Measurements from ENCODE around the gene GPBP1.
"Not testable (repeated sequence)": the region's sequence is repeated elsewhere in the genome, so short reads cannot be mapped to it uniquely, and the experiment has no call there.

Gene GPBP1

DNA sequence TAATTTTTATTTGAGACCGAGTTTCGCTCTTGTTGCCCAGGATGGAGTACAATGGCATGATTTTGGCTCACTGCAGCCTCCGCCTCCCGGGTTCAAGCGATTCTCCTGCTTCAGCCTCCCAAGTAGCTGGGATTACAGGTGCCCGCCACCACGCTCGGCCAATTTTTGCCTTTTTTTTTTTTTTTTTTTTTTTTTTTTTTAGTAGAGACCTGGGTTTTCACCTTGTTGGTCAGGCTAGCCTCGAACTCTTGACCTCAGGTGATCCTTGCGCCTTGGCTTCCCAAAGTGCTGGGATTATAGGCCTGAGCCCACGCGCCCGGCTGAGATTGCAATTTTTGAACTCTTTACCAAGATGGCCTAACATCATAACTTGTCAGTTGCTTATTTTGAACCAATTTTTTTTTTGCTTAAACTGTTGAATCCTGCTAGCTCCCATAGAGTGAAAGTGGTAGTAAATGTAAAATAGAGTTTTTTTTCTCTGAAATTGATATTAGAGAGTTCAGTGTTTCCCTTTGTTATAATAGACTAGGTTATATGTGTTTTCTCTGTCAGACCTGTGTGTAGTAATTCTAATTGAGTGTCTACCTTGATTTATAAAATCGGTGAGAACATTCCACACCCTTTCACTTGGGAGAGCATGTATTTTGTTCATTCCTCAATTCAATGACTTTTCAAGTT lies 3.8 kb downstream of the GPBP1 start:
- no peak for DNase-seq

DNA sequence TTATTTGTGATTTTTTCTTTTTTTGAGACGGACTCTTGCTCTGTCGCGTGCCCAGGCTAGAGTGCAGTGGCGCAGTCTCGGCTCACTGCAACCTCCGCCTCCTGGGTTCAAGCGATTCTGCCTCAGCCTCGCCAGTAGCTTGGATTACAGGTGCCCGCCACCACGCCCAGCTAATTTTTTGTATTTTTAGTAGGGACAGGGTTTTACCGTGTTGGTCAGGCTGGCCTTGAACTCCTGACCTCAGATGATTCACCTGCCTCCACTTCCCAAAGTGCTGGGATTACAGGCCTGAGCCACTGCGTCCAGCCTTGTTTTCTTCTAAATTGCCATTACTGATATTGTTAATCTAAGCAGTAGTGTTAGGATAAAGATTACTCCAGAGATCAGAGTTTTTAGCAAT lies 4.4 kb downstream of the GPBP1 start:
- DNase-seq: not testable (repeated sequence)

DNA sequence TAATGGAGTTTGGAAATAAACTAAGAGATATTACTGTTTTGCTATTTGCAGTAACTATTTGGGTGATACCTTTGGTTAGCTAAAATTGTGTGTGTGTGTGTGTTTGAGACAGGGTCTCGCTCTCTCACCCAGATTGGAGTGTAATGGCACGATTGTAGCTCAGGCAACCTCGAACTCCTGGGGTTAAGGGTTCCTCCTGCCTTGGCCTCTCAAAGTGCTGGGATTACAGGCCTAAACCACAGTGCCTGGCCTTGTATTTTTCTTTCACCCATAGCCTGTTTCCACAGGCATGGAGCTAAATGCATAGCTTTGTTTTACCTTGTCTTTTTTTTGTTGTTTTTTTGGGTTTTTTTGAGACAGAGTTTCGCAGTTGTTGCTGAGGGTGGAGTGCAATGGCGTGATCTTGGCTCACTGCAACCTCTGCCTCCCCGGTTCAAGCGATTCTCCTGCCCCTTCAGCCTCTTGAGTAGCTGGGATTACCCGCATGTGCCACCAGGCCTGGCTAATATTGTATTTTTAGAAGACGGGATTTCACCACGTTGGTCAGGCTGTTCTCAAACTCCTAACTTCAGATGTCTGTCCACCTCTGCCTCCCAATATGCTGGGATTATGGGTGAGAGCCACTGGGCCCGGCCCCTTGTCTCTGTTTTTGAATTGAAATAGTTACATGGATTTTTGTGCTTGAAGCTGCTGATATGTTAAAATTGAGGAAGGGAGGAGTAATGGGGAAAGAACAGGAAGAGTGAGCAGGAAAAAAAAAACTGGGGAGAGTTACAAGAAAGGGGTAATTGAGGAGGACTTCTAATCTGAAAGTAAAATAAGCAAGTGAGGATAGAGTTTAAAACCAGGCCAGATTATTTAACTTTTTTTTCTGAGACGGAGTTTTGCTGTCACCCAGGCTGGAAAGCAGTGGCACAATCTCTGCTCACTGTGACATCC lies 5.7 kb downstream of the GPBP1 start:
- DNase-seq: peak; percentile 39

DNA sequence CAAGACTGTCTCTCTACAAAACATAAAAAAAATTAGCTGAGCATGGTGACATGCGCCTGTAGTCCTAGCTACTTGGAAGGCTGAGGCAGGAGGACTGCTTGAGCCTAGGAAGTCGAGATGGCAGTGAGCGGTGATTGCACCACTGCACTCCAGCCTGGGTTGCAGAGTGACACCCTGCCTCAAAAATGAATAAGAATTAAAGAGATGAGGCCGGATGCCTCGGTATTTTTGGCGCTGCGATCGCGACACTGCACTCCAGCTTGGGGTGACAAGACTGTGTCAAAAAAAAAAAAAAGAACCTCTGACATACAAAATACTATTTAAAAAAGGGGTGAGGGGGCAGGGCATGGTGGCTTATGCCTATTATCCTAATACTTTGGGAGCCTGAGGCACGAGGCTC lies 7.3 kb downstream of the GPBP1 start:
- no peak for DNase-seq

DNA sequence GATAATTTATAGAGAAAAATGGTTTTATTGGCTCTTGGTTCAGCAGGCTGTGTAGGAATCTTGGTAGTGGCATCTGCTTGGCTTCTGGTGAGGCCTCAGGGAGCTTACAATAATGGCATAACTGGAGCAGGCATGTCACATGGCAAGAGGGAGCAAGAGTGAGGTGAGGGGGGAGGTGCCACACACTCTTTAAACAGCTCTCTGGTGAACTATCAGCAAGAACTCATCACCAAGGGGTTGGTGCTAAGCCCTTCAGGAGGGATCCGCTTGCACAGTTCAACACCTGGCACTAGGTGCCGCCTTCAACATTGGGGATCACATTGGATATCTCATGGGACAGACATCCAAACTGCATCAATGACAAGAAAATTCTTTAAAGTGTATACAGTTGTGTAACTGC lies 10.5 kb downstream of the GPBP1 start:
- DNase-seq: no peak

DNA sequence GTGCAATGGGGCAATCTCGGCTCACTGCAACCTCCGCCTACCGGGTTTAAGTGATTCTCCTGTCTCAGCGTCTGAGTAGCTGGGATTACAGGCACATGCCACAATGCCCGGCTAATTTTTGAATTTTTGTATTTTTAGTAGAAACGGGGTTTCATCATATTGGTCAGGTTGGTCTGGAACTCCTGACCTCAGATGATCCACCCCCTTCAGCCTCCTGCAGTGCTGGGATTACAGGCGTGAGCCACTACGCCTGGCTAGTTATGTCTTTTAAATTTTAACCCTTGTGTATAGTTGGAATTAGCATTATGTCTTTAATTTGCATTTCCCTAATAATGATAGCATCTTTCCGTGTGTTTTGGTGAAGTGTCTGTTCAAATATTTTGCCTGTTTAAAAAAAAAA lies 11.5 kb downstream of the GPBP1 start:
- no peak for DNase-seq

DNA sequence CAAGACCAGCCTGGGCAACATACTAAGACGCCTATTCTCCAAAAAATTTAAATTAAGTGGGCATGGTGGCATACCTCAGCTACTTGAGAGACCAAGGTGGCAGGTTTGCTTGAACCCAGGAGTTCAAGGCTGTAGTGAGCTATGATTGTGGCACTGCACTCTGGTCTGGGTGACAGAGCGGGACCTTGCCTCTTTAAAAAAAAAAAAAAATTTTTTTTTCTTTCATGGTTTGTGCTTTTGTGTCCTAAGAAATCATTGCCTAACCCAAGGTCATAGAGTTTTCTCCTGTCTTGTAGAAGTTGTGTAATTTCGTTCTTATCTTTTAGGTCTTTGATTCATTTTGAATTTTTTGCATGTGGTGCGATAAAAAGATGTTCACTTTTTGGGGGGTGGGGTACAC lies 12.3 kb downstream of the GPBP1 start:
- DNase-seq: no peak

DNA sequence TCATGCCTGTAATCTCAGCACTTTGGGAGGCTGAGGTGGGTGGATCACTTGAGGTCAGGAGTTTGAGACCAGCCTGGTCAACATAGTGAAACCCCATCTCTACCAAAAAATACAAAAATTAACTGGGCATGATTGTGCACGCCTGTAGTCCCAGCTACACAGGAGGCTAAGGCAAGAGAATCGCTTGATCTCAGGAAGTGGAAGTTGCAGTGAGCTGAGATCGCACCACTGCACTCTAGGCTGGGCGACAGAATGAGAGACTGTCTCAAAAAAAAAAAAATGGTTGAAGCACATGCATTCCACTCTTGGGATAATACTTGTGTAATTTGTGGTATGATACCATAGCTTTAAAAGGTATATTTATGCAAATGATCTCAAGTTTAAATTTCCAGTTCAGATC lies 14.1 kb downstream of the GPBP1 start:
- DNase-seq: not testable (repeated sequence)

DNA sequence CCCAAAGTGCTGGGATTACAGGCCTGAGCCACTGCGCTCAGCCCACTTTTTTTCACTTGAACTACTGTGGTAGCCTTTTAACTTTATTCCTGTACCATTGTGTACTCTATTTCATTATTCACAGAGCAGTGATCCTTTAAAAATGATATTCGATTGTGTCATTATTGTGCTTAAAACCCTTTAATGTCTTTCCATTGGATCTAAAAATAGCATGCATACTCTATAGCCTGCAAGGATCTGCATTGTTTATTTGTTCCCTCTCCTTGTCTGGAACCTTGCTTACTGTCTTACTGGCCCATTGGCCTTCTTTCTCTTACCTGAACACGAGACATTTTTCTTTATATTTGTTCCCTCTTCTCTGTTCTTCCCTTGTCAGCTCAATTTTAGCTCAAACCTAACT lies 15.7 kb downstream of the GPBP1 start:
- DNase-seq: no peak

DNA sequence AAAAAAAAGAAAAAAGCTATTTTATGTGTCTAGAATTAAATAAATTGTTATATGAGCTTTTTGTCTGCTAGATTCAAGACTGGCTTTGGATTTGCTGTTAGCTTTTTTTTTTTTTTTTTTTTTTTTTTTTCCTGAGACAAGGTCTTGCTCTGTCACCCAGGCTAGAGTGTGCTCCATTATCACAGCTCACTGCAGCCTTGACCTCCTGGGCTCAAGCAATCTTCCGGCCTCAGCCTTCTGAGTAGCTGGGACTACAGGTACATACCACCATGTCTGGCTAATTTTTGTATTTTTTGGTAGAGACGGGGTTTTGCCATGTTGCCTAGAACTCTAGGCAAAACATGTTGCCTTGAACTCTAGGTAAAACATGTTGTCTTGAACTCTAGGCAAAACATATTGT lies 16.7 kb downstream of the GPBP1 start:
- no peak for DNase-seq

DNA sequence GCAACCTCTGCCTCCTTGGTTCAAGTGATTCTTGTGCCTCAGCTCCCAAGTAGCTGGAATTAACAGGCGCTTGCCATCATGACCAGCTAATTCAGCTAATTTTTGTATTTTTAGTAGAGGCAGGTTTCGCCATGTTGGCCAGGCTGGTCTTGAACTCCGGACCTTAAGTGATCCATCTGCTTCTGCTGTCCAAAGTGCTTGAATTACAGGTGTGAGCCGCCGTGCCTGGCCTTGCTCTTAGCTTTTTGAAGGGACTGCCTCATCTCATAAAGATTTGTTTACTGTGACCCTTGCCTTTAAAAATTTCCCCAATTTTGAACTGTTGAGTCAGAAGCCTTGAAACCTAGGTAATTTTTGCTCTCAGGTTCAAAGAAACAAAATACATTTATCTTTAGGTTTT lies 17.3 kb downstream of the GPBP1 start:
- no peak for DNase-seq

DNA sequence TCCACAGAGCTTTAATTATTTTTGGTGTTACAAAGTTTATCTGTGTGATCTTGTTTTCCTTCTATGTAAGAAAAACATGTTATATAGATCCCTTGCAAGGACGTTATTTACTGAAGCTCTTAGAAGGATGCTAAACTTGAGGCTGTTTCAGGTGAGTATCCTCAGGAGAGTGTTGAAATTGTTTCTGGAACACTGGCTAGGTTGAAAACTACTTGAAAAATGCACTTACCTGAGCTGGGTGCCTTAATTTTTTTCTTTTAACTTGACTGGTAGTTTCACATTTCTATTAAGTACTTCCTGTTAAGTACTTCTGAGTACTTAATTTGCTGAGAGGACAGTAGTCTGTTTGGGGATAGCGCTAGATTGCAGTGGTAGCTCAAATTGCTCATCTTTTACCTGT lies 18.1 kb downstream of the GPBP1 start:
- no peak for DNase-seq

DNA sequence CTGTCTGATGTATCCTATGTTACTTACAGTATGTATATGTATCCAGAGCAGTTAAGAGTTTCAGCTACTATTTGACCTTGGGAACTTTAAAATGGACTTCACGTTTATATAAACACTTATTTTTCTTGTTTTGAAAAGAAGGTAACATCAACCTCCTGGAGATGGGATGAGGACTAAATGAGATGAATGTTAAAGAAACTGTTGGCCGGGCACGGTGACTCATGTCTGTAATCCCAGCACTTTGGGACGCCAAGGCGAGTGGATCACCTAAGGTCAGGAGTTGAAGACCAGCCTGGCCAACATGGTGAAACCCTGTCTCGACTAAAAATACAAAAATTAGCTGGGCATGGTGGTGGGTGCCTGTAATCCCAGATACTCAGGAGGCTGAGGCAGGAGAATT lies 19.0 kb downstream of the GPBP1 start:
- not testable (repeated sequence) for DNase-seq

DNA sequence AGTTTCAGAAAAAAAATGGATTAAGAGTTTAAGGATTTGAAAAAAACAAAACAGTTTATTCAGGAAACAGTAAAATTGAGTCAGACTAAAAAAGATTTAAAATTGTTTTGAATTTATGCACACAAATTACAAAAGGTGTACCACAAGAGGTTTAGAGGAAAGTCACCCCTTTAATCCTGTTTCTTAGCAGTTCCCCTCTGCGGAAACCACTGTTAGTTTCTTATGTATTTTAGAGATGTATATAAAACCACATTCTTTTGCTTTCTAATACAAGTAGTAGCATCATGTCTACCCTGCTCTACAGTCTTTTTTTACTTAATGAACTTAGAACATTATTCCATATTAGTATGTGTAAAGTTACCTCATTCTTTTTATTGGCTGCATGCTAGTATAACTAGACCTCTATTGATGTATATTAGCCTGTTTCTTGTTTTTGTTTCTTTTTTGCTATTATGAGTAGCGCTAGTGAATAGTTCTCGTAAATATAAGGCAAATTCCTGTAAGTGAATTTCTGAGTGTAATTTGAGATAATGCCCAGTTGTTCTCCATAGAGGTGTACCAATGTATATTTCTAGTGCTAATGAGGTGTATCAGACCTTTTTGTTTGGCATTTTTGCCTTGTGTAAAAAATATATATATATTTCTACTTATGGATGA lies 20.0 kb downstream of the GPBP1 start:
- DNase-seq: no peak

DNA sequence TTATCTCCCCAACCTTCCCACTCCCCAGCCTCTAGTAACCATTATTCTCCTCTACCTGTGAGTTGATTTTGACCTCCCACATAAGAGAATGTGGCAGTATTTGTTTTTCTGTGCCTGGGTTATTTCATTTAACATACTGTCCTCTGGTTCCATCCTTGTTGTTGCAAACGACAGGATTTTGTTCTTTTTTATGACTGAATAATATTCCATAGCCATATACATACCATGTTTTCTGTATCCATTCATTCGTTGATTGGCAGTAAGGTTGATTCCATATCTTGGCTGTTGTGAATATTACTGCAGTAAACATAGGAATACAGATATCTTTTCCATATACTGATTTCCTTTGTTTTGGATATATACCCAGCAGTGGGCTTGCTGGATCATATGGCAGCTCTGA lies 20.8 kb downstream of the GPBP1 start:
- no peak for DNase-seq

DNA sequence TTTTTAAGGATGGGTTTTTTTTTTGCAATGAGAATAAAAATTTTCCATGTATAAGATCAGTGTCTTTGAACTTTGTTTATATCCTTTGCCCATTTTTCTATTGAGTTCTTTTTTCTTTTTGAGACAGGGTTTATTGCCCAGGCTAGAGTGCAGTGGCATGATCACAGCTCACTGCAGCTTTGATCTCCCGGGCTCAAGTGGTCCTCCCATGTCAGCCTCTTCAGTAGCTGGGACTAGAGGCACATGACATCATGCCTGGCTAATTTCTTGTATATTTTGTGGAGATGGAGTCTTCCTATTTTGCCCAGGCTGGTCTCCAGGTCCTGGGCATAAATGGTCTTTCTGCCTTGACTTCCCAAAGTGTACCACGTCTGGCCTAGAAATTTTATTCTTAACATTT lies 21.2 kb downstream of the GPBP1 start:
- no peak for DNase-seq

DNA sequence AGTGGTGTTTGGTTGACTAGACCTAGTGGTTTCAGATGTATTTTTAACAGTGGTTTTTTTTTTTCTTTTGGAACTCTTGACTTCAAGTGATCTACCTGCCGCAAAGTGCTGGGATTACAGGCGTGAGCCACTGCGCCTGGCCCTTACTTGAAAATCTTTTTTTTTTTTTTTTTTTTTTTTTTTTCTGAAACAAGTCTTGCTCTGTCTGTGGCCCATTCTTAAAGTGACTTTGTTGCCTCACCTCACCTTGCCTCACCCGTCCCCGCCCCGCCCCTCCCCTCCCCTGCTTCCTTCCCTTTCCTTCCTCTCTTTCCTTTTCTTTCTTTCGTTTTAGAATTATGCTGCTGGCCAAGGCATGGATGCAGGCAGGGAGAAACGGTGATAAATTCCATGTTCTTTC lies 26.0 kb downstream of the GPBP1 start:
- DNase-seq: peak; percentile 58

DNA sequence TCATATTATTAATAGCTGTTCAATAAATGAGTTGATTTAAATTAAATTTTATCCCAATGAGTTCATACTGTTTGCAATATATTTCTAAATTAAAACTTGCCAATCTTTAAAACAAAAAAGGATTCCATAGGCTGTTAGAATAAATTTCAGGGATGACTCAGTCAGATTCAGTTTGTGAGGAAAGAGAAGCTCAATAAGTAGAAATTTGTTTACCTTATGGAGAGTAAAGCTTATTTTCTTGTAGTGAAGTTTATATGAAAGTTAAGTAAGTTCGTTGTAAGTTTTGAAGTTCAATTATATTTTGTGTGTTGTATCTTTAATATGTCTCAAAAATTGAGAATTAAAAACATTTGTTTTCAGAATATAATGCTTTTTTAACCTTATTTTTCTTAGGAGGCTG lies 29.0 kb downstream of the GPBP1 start:
- no peak for DNase-seq

DNA sequence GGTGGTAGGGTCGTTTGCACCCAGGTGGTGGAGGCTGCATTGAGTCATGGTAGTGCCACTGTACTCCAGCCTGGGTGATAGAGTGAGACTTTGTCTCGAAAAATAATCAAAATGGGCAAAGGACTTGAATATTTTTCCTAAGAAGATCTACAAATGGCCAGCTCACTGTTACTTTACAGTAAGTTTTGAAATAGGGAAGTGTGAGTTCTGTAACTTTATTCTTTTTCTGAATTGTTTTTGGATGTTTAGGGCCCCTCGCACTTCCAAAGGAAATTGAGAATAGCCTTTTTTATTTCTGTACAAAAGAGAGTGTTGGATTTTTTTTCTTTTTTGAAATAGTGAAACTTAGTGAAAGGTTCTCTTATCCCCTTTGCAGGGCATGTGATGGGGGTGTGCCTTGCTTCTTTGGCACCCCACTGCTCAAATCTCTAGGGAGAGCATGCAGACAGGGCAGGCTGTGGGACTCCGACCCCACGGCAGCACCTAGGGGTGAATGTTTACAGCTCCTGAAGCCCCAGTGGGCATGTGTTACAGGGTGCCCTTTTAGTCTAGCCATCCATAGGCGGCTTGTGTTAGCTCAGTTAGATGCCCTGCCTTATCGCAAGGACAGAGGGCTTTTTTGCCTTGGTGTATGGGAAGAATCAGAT lies 33.3 kb downstream of the GPBP1 start:
- no peak for DNase-seq

DNA sequence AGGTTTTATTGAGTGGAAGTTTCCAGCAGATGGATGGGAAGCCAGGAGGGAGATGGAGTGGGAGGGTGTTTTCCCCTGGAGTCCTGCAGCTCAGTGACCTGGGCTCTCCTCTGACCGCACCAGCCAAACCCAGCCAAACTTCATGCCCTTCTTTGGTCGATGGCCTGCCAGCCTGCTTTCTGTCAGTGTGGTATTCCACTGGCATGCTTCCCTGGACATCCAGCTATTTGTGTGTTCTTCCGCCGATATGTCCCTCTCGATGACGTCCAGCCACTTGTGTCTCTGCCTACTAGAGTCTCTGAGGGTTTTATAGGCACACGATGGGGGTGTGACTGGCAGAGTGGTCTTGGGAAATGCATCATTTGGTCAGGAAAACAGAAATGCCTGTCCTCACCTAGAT lies 33.8 kb downstream of the GPBP1 start:
- no peak for DNase-seq

DNA sequence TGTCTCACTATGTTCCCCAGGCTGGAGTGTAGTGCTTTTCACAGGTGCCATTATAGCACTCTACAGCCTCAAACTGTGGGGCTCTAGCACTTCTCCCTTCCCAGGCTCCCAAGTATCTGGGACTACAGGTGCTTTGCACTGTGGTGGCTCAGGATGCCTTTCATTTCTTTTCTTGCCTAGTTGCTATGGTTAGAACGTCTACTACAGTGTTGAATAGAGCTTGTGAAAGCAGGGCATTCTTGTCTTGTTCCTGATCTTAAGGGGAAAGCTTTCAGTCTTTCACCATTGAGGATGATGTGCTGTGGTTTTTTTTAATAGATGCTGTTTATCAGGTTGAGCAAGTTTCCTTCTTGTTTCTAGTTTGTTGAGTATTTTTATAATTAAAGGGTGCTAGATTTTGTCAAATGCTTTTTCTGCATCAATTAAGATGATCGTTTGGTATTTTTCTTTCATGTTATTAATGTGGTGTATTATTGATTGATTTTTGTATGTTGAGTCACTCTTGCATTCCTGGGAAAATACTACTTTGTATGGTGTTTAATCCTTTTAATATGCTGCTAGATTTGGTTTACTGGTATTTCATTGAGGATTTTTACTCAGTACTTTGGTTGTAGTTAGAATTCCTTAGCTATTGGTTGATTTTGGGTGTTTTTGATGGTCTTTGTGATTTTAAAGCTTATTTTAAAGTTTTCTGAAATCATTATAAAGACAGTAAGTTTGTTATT lies 35.6 kb downstream of the GPBP1 start:
- peak; percentile 59 for DNase-seq

DNA sequence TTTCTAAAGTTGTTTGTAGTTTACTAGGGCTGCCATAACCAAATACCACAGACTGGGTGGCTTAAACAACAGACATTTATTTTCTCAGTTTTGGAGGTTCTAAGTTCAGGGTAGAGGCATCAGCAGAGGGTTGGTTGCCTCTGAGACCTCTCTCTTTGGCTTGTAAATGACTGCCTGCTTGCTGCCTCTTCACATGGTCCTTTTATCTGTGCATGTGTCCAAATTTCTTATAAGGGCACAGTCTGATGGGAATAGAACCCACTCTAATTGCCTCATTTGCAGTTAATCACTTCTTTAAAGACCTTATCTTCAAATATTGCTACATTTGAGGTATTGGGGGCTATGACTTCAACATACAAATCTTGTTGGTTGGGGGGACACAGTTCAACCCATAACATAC lies 36.8 kb downstream of the GPBP1 start:
- no peak for DNase-seq

DNA sequence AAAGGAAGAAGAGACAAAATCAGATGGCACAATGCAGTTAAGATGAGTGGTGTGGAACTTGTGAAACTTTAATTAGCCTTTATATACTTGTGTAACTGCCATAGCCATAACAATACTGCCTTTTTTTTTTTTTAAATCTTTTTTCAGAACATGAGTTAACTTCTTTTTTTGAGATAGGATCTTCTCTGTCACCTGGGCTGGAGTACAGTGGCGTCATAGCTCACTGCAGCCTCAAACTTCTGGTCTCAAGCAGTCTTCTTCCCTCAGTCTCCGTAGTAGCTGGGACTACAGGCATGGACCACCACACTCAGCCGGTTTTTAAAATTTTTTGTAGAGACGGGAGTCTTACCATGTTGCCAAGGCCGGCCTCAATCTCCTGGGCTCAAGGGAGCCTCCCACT lies 37.2 kb downstream of the GPBP1 start:
- no peak for DNase-seq

All from inflammatory macrophage treated with lipopolysaccharide for 4 hours (primary cell).